NCI-H1694 treated with DMSO at 0.1 percent for 48 hours (cell line): Measurements from ENCODE around the gene ULBP2.
A peak's percentile ranks its signal among the peaks of the same experiment; 100 is the strongest.
"Not testable (repeated sequence)": the region's sequence is repeated elsewhere in the genome, so short reads cannot be mapped to it uniquely, and the experiment has no call there.

Experiments used
- DNase-seq: peaks from one replicate; lab custom pipeline; 2025; lab: John Stamatoyannopoulos, UW

The ULBP2 gene

GRCh38 chr6:149909701-149910470 is 31.9 kb upstream of the ULBP2 start:
- no peak for DNase-seq

- no peak for DNase-seq
Observed at GRCh38 chr6:149910721-149911151, 31.1 kb upstream of the ULBP2 start.

GRCh38 chr6:149912680-149913079 is 29.1 kb upstream of the ULBP2 start:
- not testable (repeated sequence) for DNase-seq

- no peak for DNase-seq
Observed at GRCh38 chr6:149913085-149913484, 28.7 kb upstream of the ULBP2 start.

- DNase-seq = no peak
Observed at GRCh38 chr6:149913540-149914240, 28.1 kb upstream of the ULBP2 start.

- no peak for DNase-seq
Observed at GRCh38 chr6:149915970-149916865, 25.6 kb upstream of the ULBP2 start.

GRCh38 chr6:149917679-149918078 is 24.1 kb upstream of the ULBP2 start:
- DNase-seq = no peak

GRCh38 chr6:149918151-149918905 is 23.5 kb upstream of the ULBP2 start:
- DNase-seq = no peak

- DNase-seq = not testable (repeated sequence)
Observed at GRCh38 chr6:149919126-149919833, 22.5 kb upstream of the ULBP2 start.

- DNase-seq = no peak
Observed at GRCh38 chr6:149919834-149920225, 22.0 kb upstream of the ULBP2 start.

- DNase-seq = no peak
Observed at GRCh38 chr6:149921361-149921760, 20.5 kb upstream of the ULBP2 start.

GRCh38 chr6:149922091-149922490 is 19.7 kb upstream of the ULBP2 start:
- DNase-seq = not testable (repeated sequence)

GRCh38 chr6:149922642-149923326 is 19.0 kb upstream of the ULBP2 start, which contains the start of gene RAET1G:
RAET1G (minus strand) TSS chr6:149923121; CDS start chr6:149923010, 111 bp downstream.
- DNase-seq = peak; percentile 33

GRCh38 chr6:149923327-149923986 is 18.4 kb upstream of the ULBP2 start:
- DNase-seq = no peak

- no peak for DNase-seq
Observed at GRCh38 chr6:149924206-149924932, 17.4 kb upstream of the ULBP2 start.

GRCh38 chr6:149924933-149925252 is 16.9 kb upstream of the ULBP2 start:
- no peak for DNase-seq

- DNase-seq = no peak
Observed at GRCh38 chr6:149925253-149925973, 16.4 kb upstream of the ULBP2 start.

- peak; percentile 50 for DNase-seq
Observed at GRCh38 chr6:149925974-149926777, 15.6 kb upstream of the ULBP2 start.
